GM12878 (cell line): ENCODE measurements around the gene FGB. TPM values are rescaled to one million over a fixed set of nuclear protein-coding genes. Genes with fewer than 3 reads are reported as not detected.

Experiments
- ATAC-seq: fragments of 200-7000 bp; cut with Tn5 transposase; 3 replicates; pipeline ENCODE4 v1.9.1; 2020; ENCODE audit warnings: mild to moderate bottlenecking, moderate library complexity
- BruUV-seq: library from RNA; stranded (reverse); fragments of 400-500 nt; replicated peaks from 2 replicates; lab custom pipeline; 2021; lab: Mats Ljungman, UMichigan
- CTCF ChIA-PET: fragments of 300-600 bp; sonication (Branson Sonifier 250); formaldehyde crosslinking; extraction: SDS; loops from one replicate; lab custom pipeline; 2021; ENCODE audit warnings: inconsistent platforms; lab: Yijun Ruan, JAX
- POLR2A ChIA-PET: fragments of 350-600 bp; formaldehyde crosslinking; extraction: SDS; loops from one replicate; lab custom pipeline; 2021; ENCODE audit warnings: inconsistent platforms; lab: Charles Lee
- RAD21 ChIA-PET: fragments of 300-600 bp; sonication (Branson Sonifier 250); formaldehyde crosslinking; loops from one replicate; lab custom pipeline; 2023; ENCODE audit warnings: antibody characterized with exemption; ENCODE audit not compliant: unreplicated experiment; lab: Charles Lee
- SMC1A ChIA-PET: fragments of 300-600 bp; sonication (Branson Sonifier 250); formaldehyde crosslinking; loops from one replicate; lab custom pipeline; 2023; ENCODE audit not compliant: unreplicated experiment, uncharacterized antibody; lab: Charles Lee
- DNase-seq: peaks from one replicate; pipeline ENCODE4 v3.0.0-alpha.2; 2011; ENCODE audit warnings: low read depth, low spot score
- FAIRE-seq: peaks from 3 replicates; lab custom pipeline; 2011; peaks lifted over from hg19 to GRCh38; lab: Jason Lieb, UNC
- H2AFZ ChIP-seq: 2 replicates; pipeline ENCODE4 v1.6.0; 2011; ENCODE audit warnings: low read depth, low read length, control low read depth; ENCODE audit not compliant: control insufficient read depth
- H3K27ac ChIP-seq: 2 replicates; pipeline ENCODE4 v1.5.1; 2011; ENCODE audit warnings: control low read depth; ENCODE audit not compliant: control insufficient read depth, insufficient read depth
- H3K27me3 ChIP-seq, 2 experiments: replicated peaks in 1 of 2; 2 replicates each; pipeline versions ENCODE4 v1.6.0 to v1.6.1; 2011; ENCODE audit warnings: low read length in 1 of 2; ENCODE audit not compliant: control insufficient read depth in 2 of 2, insufficient read depth in 2 of 2
- H3K36me3 ChIP-seq, 2 experiments: 2 replicates each; pipeline ENCODE4 v1.5.1; 2011; ENCODE audit warnings: low read length in 1 of 2; ENCODE audit not compliant: control insufficient read depth in 2 of 2, insufficient read depth in 2 of 2
- H3K4me1 ChIP-seq: 2 replicates; pipeline ENCODE4 v1.6.1; 2011; ENCODE audit warnings: mild to moderate bottlenecking, low read length, moderate library complexity, mixed read lengths; ENCODE audit not compliant: control insufficient read depth, insufficient read depth
- H3K4me2 ChIP-seq: 2 replicates; pipeline ENCODE4 v1.6.0; 2011; ENCODE audit warnings: control low read depth; ENCODE audit not compliant: control insufficient read depth, insufficient read depth
- H3K4me3 ChIP-seq: fragments of 200-600 bp; sonication (generic); 2 replicates; pipeline ENCODE4 v1.5.1; 2016
- H3K79me2 ChIP-seq: 2 replicates; pipeline ENCODE4 v1.6.0; 2011; ENCODE audit warnings: low read length; ENCODE audit not compliant: control insufficient read depth, insufficient read depth
- H3K9ac ChIP-seq: 2 replicates; pipeline ENCODE4 v1.8.0; 2011; ENCODE audit warnings: low read length, control low read depth, mixed read lengths; ENCODE audit not compliant: control insufficient read depth, insufficient read depth
- H3K9me3 ChIP-seq: replicated peaks from 3 replicates; pipeline ENCODE4 v1.5.1; 2011; ENCODE audit warnings: mild to moderate bottlenecking, low read length; ENCODE audit not compliant: control insufficient read depth, insufficient read depth
- H4K20me1 ChIP-seq: 2 replicates; pipeline ENCODE4 v1.6.0; 2011; ENCODE audit not compliant: control insufficient read depth, insufficient read depth
- ATF7 ChIP-seq: fragments of 450-650 bp; IDR thresholded peaks from 2 replicates; pipeline ENCODE4 v1.6.1; 2016; ENCODE audit warnings: low read depth, mild to moderate bottlenecking
- ESRRA ChIP-seq: IDR thresholded peaks from 2 replicates; pipeline ENCODE4 v1.6.1; 2012; ENCODE audit warnings: mild to moderate bottlenecking, low read length, improper control_type of control experiment
- NFYB ChIP-seq: IDR thresholded peaks from 2 replicates; pipeline ENCODE4 v1.6.1; 2011; ENCODE audit warnings: low read depth, mild to moderate bottlenecking, low read length, improper control_type of control experiment, moderate library complexity; ENCODE audit not compliant: insufficient read depth
- POLR2AphosphoS5 ChIP-seq: IDR thresholded peaks from 2 replicates; pipeline ENCODE4 v1.6.1; 2011; ENCODE audit warnings: mild to moderate bottlenecking, low read length, inconsistent platforms
- SPI1 ChIP-seq: IDR thresholded peaks from 2 replicates; pipeline ENCODE4 v1.6.1; 2011; ENCODE audit warnings: low read depth, mild to moderate bottlenecking, low read length, moderate library complexity, borderline replicate concordance; ENCODE audit not compliant: insufficient read depth
- SUZ12 ChIP-seq: fragments of 200-600 bp; sonication (generic); IDR thresholded peaks from one replicate; pipeline ENCODE4 v1.6.1; 2018; ENCODE audit warnings: antibody characterized with exemption, mild to moderate bottlenecking; ENCODE audit not compliant: unreplicated experiment
- YY1 ChIP-seq: IDR thresholded peaks from 2 replicates; pipeline ENCODE4 v1.6.1; 2011; ENCODE audit warnings: low read depth, mild to moderate bottlenecking, low read length
- ZBED1 ChIP-seq: IDR thresholded peaks from 2 replicates; pipeline ENCODE4 v1.6.1; 2016; ENCODE audit warnings: borderline replicate concordance
- ZSCAN29 ChIP-seq: fragments of 450-650 bp; IDR thresholded peaks from 2 replicates; pipeline ENCODE4 v1.6.1; 2017; ENCODE audit warnings: mild to moderate bottlenecking, moderate library complexity
- WGBS: methylation state at CpG from one replicate; pipeline ENCODE4 v1.1.6; 2016; ENCODE audit warnings: low lambda C conversion rate; ENCODE audit not compliant: insufficient replicate concordance, insufficient coverage; ENCODE audit errors: missing lambda C conversion rate; 5-methylcytosine and 5-hydroxymethylcytosine counted together
- in situ Hi-C: fragments of 300-500 bp; cut with MboI; formaldehyde crosslinking; loops from 9 replicates; pipeline ENCODE4 v1.14.3; 2018; ENCODE audit warnings: mixed read lengths
- intact Hi-C: fragments of 100-400 bp; cut with micrococcal nuclease; formaldehyde crosslinking; loops from one replicate; pipeline ENCODE4 v1.14.2; 2022; ENCODE audit not compliant: unreplicated experiment
- polyA plus RNA-seq, 11 experiments: library from polyadenylated mRNA; depleted of rRNA in 4 of 11; unstranded in 6 of 11; stranded (reverse) in 5 of 11; fragments of >200 nt; fragmentation: Nextera tagmentation in 4 of 11; fragmentation: Illumina TruSeq in 1 of 11; extraction: Ambion mirVana in 4 of 11; extraction: Trizol in 1 of 11; gene quantifications; 1 replicate in 1 of 11; 2 replicates in 10 of 11; pipeline versions ENCODE4 v1.2.1 to v1.2.3, GENCODE V29; 2011 to 2016; ENCODE audit warnings: inconsistent platforms in 2 of 11, missing spikeins in 2 of 11, low read depth in 1 of 11
- total RNA-seq, 4 experiments: library from RNA; depleted of rRNA in 3 of 4; stranded (reverse); fragments of >200 nt in 3 of 4; fragmentation: Illumina TruSeq in 1 of 4; extraction: Trizol in 1 of 4; gene quantifications; 2 replicates each; pipeline versions ENCODE4 v1.2.1 to v1.2.3, GENCODE V29; 2013 to 2021
- TF ChIP-seq, protein P1 (sequence below): fragments of 450-650 bp; IDR thresholded peaks from 2 replicates; pipeline ENCODE4 v1.6.1; 2017; ENCODE audit warnings: mild to moderate bottlenecking

FGB gene
- total and polyA plus RNA-seq, 10 of the 15 experiments (the other 5 are each of a cell fraction or from before 2014, with no cell fraction given): 0.04 to 2.7 TPM; not detected in 8

DNA sequence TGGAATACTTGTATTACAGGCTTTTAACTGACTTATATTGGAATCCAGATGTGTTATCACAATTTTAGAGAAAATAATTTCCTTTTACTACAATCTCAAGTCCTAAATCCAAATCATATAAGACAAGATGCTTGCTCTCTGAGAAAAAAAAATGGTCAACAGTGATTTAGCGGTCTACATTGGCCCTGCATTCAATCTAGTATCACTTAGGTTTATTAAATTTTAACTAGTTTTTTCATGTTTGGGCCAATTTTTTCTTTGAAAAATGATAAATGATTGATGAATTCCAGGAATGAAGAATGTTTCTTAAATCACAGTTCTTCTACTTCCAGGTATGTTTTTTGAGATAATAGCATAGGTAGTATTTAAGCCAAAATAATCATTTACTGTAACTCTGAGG, 52.4 kb downstream of the FGB start:
- in situ Hi-C loops: loop anchor here (5.0 kb wide), 1 partner anchor 63 kb away; the partner anchor contains the start of gene PLRG1

More for the DNA sequence above, 52.4 kb downstream of the FGB start:
- SMC1A ChIA-PET: no interaction called here
- Histone ChIP-seq H3K9ac (no peak overlapping the region), H3K4me3 (no peak overlapping the region)
- POLR2A ChIA-PET: no interaction called here
- TF ChIP-seq, protein P1, sequence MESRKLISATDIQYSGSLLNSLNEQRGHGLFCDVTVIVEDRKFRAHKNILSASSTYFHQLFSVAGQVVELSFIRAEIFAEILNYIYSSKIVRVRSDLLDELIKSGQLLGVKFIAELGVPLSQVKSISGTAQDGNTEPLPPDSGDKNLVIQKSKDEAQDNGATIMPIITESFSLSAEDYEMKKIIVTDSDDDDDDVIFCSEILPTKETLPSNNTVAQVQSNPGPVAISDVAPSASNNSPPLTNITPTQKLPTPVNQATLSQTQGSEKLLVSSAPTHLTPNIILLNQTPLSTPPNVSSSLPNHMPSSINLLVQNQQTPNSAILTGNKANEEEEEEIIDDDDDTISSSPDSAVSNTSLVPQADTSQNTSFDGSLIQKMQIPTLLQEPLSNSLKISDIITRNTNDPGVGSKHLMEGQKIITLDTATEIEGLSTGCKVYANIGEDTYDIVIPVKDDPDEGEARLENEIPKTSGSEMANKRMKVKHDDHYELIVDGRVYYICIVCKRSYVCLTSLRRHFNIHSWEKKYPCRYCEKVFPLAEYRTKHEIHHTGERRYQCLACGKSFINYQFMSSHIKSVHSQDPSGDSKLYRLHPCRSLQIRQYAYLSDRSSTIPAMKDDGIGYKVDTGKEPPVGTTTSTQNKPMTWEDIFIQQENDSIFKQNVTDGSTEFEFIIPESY: no peak
- TF ChIP-seq ESRRA (no peak), ZBED1 (no peak), ATF7 (no peak), SUZ12 (no peak), NFYB (no peak), SPI1 (no peak), POLR2AphosphoS5 (no peak), YY1 (no peak), ZSCAN29 (no peak)
- TF ChIP-seq, all 136 proteins: peak for 0
- H4K20me1 ChIP-seq: no peaks in the 10 kb centered on the region
- FAIRE-seq (peak; percentile 13), DNase-seq (no peak), ATAC-seq (no peak)
- no peaks in the 10 kb centered on the region for H3K36me3 ChIP-seq
- ChIA-PET CTCF (interaction anchor here (19.0 kb wide), 1 partner anchor 61 kb away, joined by 796 read pairs; the partner anchor contains the start of genes FGB and PLRG1), RAD21 (interaction anchor here (1.0 to 1.6 kb wide), 2 partner anchors 8 to 56 kb away, joined by 3 to 6 read pairs; no protein-coding TSS in a partner anchor)
- no peak overlapping the region for H3K27ac ChIP-seq
- no peak overlapping the region for H2AFZ ChIP-seq
- H3K4me1 ChIP-seq: peaks cover 13% of the 10 kb centered on the region
- WGBS: 79% methylated on average over 1 of the region's 1 CpG
- BruUV-seq: no TSS peak
- intact Hi-C loops: no loop called here
- no peaks in the 10 kb centered on the region for H3K27me3 ChIP-seq
- no peaks in the 10 kb centered on the region for H3K79me2 ChIP-seq
- H3K9me3 ChIP-seq: no peaks in the 10 kb centered on the region
- no peak overlapping the region for H3K4me2 ChIP-seq
